Lower leg skin (tissue), 4 donors: Measurements from ENCODE around the gene PSEN2. TPM values are rescaled to one million over a fixed set of nuclear protein-coding genes. Genes with fewer than 3 reads are reported as not detected.
A peak's percentile ranks its signal among the peaks of the same experiment; 100 is the strongest.

Source experiments
- DNase-seq, 2 donors: peaks; one replicate each; pipeline ENCODE4 v3.0.0-alpha.2; 2019; ENCODE audit warnings: low spot score in 2 of 2
- H3K4me3 ChIP-seq: fragments of 200-600 bp; sonication (generic); 2 replicates; pipeline ENCODE4 v1.5.1; 2017; ENCODE audit warnings: mild to moderate bottlenecking, low read depth; ENCODE audit not compliant: poor library complexity, severe bottlenecking
- CTCF ChIP-seq, 3 donors: fragments of 450-650 bp; IDR thresholded peaks; one replicate each; pipeline ENCODE4 v1.5.1; 2016; ENCODE audit warnings: antibody characterized with exemption in 3 of 3, mild to moderate bottlenecking in 3 of 3, moderate library complexity in 2 of 3
- POLR2A ChIP-seq, 2 donors: fragments of 450-650 bp; IDR thresholded peaks; one replicate each; pipeline ENCODE4 v1.6.1; 2016 to 2017; ENCODE audit warnings: antibody characterized with exemption in 2 of 2, mild to moderate bottlenecking in 1 of 2, moderate library complexity in 1 of 2
- WGBS, 2 donors: methylation state at CpG; one replicate each; pipeline ENCODE4 v1.1.5; 2018; 5-methylcytosine and 5-hydroxymethylcytosine counted together
- intact Hi-C: fragments of 100-400 bp; cut with DNase I; formaldehyde crosslinking; loops from one replicate; pipeline ENCODE4 v1.15.0; 2023; ENCODE audit warnings: low total_unique reads
- total RNA-seq, 4 donors: library from RNA; depleted of rRNA; stranded (reverse); fragments of >200 nt; gene quantifications; one replicate each; pipeline ENCODE4 v1.1.0, GENCODE V29; 2016

The PSEN2 gene
- total RNA-seq, 4 donors from 2014 or later = 10.9 to 36.0 (median 23.2) TPM

- DNase-seq = no peak
- WGBS, 2 donors = 64 to 97% methylated on average over 3 of the region's 3 CpGs
- intact Hi-C loops = no loop called here
- TF ChIP-seq CTCF (IDR thresholded peaks at IDR 0.05) = no peak
- no peak for TF ChIP-seq POLR2A (IDR thresholded peaks at IDR 0.05)
- H3K4me3 ChIP-seq = no peak overlapping the region
Observed at GRCh38 chr1:226934483-226935237, 64.2 kb downstream of the PSEN2 start.

GRCh38 chr1:226937940-226938725 is 67.7 kb downstream of the PSEN2 start:
- no peak overlapping the region for H3K4me3 ChIP-seq
- intact Hi-C loops = no loop called here
- no peak for DNase-seq
- WGBS, 2 donors = 83 to 88% methylated on average over 10 of the region's 10 CpGs
- no peak for TF ChIP-seq CTCF (IDR thresholded peaks at IDR 0.05)
- no peak for TF ChIP-seq POLR2A (IDR thresholded peaks at IDR 0.05)

- TF ChIP-seq CTCF (IDR thresholded peaks at IDR 0.05) = no peak
- TF ChIP-seq POLR2A (IDR thresholded peaks at IDR 0.05) = no peak
- intact Hi-C loops = no loop called here
- 7 to 9% methylated on average over 12 of the region's 12 CpGs for WGBS, 2 donors
- peak overlapping the region; percentile 59 for H3K4me3 ChIP-seq
- no peak for DNase-seq
Observed at GRCh38 chr1:226938903-226939437, 68.6 kb downstream of the PSEN2 start.

- no peak for TF ChIP-seq CTCF (IDR thresholded peaks at IDR 0.05)
- peak in 1 of 2 donors; percentile 74 for TF ChIP-seq POLR2A (IDR thresholded peaks at IDR 0.05)
- WGBS, 2 donors = 0% methylated on average over 13 to 30 of the region's 51 CpGs
- peak; percentile 56 to 95 for DNase-seq
Observed at GRCh38 chr1:226939438-226940028, 69.1 kb downstream of the PSEN2 start.

GRCh38 chr1:226940029-226940805 is 69.8 kb downstream of the PSEN2 start, which contains the start of gene COQ8A:
TSS of gene COQ8A (plus strand) at chr1:226940294. CDS start at chr1:226961386, 21,092 bp downstream.
- DNase-seq = peak; percentile 99 to 100
- WGBS, 2 donors = 0% methylated on average over 38 to 39 of the region's 73 CpGs
- peak within 1 kb of the TSS; percentile 59 for H3K4me3 ChIP-seq
- no peak for TF ChIP-seq CTCF (IDR thresholded peaks at IDR 0.05)
- peak in 1 of 2 donors; percentile 20 for TF ChIP-seq POLR2A (IDR thresholded peaks at IDR 0.05)
- intact Hi-C loops = no loop called here

More at GRCh38 chr1:226939438-226940028, 69.1 kb downstream of the PSEN2 start:
- peak overlapping the region; percentile 59 for H3K4me3 ChIP-seq
- intact Hi-C loops = no loop called here
